ENCODE measurements around the gene KIF3A.

KIF3A gene

GRCh38 chr5:132648355-132648754 lies 89.0 kb downstream of the KIF3A start:
- TF ChIP-seq CTCF (IDR thresholded peaks at IDR 0.05; ENCODE audit: low read depth, low read length, missing control alignments), result no peak
- H3K4me3 ChIP-seq (ENCODE audit: low read depth, low read length), result no peak overlapping the region
- no peak for DNase-seq (ENCODE audit: low read depth)

GRCh38 chr5:132647473-132647872 lies 89.9 kb downstream of the KIF3A start:
- TF ChIP-seq CTCF (IDR thresholded peaks at IDR 0.05; ENCODE audit: low read depth, low read length, missing control alignments), result no peak
- DNase-seq (ENCODE audit: low read depth), result no peak
- no peak overlapping the region for H3K4me3 ChIP-seq (ENCODE audit: low read depth, low read length)

GRCh38 chr5:132646583-132647266 lies 90.6 kb downstream of the KIF3A start:
- TF ChIP-seq CTCF (IDR thresholded peaks at IDR 0.05; ENCODE audit: low read depth, low read length, missing control alignments), result no peak
- no peak for DNase-seq (ENCODE audit: low read depth)
- H3K4me3 ChIP-seq (ENCODE audit: low read depth, low read length), result no peak overlapping the region

- DNase-seq (ENCODE audit: low read depth), result no peak
- H3K4me3 ChIP-seq (ENCODE audit: low read depth, low read length), result no peak overlapping the region
- no peak for TF ChIP-seq CTCF (IDR thresholded peaks at IDR 0.05; ENCODE audit: low read depth, low read length, missing control alignments)
Measured at GRCh38 chr5:132644177-132644576, 93.2 kb downstream of the KIF3A start.
